GM18517 (cell line): ENCODE data around the gene CYP4F11.
"Not testable (repeated sequence)": the region's sequence is repeated elsewhere in the genome, so short reads cannot be mapped to it uniquely, and the experiment has no call there.

ENCODE experiments used
- ATAC-seq: cut with Tn5 transposase; IDR thresholded peaks from one replicate; pipeline ENCODE4 v1.9.1; 2021; ENCODE audit warnings: mild to moderate bottlenecking, moderate library complexity; ENCODE audit not compliant: unreplicated experiment

The CYP4F11 gene, protein sequence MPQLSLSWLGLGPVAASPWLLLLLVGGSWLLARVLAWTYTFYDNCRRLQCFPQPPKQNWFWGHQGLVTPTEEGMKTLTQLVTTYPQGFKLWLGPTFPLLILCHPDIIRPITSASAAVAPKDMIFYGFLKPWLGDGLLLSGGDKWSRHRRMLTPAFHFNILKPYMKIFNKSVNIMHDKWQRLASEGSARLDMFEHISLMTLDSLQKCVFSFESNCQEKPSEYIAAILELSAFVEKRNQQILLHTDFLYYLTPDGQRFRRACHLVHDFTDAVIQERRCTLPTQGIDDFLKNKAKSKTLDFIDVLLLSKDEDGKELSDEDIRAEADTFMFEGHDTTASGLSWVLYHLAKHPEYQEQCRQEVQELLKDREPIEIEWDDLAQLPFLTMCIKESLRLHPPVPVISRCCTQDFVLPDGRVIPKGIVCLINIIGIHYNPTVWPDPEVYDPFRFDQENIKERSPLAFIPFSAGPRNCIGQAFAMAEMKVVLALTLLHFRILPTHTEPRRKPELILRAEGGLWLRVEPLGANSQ

DNA sequence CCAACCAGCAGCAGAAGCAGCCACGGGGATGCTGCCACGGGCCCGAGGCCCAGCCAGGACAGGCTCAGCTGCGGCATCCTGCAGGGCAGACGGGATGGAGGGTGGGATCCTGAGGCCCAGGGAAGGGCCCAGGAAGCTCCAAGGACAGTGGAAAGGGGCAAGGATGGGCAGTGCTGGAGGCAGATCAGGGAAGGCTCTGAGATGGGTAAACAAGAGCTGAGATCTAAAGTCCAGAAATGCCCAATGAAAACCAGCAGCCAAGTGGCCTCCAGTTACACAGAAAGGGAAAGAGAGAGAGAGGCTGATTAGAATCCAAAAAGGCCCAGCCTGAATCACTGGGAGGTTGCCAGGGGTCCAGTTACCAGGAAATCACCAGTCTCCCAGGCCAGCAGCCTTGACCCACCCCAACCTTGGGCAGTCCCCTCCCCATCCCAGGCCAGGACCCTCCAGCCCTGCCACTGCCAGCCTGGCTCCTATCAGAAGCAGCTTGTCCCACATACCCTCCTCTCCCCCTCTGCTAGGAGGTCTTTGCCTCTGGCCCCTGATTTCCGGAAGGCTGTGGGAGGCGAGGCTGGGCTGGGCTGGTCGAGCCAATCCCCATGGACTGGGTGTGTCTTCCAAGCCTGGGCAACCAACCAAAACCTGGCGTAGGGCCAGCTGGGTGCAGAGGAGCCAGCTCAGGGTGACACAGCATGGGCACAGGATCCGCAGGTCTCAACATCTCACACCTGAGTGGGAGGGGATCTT lies at the start of gene CYP4F11:
TSS of gene CYP4F11 (minus strand) at position 198 of the 747 bp plus-strand sequence. CDS start at position 77, 121 bp downstream.
- no peak for ATAC-seq

DNA sequence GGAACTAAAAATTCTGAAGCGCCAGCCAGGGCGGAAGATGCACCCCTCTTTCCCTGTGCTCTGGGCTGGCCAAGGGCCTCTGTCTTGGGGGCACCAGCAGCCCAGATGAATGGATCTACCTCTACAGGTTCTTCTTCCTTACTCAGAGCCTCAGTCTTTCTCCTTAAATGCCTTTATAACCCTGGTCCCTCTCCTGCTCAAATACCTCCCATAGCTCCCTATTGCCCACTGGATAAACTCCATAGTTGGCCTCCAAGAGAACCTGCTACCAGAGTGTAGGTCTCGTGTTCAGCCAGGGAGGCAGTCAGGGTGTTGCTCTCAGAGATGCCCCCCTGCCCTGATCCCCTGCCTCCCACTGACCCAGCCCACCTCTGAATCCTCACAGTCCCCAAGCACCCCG lies 45.0 kb upstream of the CYP4F11 start:
- no peak for ATAC-seq

DNA sequence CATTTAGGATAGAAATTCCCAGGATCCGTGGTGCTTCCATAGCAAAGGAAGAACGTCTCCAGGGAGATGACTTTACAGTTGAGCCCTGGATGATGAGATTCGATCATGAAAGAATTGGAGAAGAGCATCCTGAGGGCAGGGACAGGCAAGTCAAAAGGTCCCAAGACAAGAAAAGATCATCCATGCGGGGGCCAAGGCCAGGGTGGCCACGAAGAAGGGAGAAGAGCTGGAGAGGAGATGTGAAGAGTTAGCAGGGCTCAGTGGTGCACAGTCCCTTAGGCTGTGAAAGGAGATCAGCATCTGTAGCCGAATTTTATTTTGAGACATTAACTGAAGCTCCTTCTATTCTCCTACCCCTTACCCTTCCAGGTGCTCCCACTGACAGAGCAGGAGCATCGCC lies 43.4 kb upstream of the CYP4F11 start:
- no peak for ATAC-seq

DNA sequence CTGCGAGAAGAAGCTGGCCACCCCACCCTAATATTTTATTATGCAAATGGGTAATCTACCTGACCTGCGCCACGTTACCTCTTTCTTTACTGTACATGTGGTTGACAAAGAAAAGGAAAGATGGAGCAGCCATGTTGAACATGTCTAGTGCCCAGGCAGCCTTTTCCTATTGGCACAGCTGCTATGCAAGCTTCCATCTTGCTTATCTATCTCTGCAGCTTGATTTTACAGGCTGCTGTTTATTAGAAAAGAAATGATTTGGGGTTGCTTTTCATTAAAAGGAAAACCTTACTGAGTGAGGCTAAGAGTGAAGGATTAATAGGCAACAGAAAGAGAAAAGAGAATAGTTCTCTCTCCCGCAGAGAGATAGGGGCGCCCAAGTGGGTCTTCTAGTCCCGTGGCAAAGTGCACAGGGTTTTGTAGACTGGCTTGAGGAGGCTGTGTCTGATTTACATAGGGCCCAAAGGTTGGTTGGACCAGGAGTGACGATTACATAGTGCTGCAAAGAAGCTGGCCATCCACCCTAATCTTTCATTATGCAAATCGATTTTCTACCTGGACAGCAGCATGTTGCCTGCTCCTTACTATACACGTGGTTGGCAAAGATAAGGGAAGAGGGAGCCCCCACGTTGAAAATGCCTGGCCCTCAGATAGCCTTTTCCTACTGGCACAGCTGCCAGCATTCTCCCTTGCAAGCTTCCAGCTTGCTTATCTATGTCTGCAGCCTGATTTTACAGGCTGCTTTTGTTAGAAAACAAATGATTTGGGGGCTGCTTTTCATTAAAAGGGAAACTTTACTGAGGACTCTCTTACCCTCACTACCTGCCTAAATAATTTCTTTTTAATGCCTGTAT lies 42.7 kb upstream of the CYP4F11 start:
- no peak for ATAC-seq

DNA sequence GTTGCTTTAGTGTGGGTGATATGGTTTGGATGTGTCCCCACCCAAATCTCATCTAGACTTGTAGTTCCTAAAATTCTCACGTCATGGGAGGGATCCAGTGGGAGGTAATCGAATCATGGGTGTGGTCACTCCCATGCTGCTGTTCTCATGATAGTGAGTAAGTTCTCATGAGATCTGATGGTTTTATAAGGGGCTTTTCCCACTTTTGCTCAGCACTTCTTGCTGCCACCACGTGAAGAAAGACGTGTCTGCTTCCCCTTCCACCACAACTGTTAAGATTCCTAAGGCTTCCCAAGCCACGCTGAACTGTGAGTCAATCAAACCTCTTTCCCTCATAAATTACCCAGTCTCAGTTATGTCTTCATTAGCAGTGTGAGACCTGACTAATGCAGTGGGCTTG lies 40.5 kb upstream of the CYP4F11 start:
- ATAC-seq: no peak

DNA sequence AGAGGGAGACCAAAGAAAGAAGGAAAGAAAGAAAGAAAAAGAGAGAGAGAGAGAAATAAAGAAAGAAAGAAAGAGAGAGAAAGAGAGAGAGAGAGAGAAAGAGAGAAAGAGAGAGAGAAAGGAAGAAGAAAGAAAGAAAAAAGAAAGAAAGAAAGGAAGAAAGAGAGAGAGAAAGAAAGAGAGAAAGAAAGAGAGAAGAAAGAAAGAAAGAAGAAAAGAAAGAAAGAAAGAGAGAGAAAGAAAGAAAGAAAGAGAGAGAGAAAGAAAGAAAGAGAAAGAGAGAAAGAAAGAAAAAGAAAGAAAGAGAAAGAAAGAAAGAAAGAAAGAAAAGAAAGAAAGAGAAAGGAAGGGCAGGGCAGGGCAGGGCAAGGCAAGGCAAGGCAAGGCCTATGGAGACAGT lies 37.7 kb upstream of the CYP4F11 start:
- not testable (repeated sequence) for ATAC-seq

DNA sequence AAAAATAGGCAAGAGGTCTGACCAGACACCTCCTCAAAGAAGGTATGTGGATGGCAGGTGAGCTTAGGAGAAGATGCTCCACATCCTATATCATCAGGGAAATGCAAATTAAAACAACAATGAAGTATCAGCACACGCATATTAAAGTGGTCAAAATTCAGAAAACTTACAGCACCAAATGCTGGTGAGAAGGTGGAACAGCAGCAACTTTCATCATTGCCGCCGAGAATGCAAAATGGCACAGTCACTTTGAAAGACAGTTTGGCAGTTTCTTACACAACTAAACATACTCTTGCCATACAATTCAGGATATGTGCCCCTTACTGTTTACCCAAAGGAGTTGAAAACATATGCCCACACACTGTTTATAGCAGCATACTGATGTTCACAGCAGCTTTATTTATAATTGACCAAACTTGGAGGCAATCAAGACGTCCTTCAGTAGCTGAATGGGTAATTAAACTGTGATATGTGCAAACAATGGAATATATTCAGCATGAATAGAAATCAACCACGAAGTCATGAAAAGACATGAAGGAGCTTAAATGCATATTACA lies 37.0 kb upstream of the CYP4F11 start:
- ATAC-seq: no peak

DNA sequence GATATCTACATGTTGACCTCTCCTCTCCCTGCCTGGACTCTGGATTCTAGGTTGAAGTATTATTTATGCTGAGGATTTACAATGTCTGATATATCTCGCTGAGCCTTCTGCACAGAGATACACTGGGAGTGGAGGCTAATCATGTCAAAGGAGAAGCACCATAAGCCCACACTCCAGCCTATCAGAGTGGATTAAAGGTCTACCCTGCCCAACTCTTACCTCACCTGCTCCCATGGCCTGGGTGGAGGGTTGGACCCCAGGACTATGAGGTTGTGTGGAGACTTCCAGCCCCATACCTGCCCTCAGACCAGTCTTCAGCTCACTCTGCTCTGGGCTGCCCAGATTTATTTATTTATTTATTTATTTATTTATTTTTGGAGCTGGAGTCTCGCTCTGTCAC lies 29.9 kb upstream of the CYP4F11 start:
- no peak for ATAC-seq

DNA sequence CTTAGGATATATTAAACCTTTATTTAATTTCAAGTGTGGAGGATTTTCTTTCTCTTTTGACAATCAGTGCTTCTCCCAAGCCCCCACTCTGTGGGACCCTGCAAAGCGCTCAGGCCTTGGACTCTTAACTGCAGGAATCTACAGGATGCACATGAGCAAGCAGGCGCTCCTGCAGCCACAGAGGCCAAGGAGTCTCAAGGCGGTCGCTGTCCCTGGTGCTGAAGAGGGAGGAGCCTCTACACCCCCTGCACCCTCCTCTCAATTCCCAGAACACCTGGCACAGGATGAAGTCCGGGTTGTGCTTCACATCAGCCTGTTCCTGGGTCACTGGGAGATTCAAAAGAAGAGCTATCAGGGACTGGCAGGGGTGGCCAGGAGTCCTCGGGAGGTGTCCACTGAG lies 28.0 kb upstream of the CYP4F11 start:
- no peak for ATAC-seq

DNA sequence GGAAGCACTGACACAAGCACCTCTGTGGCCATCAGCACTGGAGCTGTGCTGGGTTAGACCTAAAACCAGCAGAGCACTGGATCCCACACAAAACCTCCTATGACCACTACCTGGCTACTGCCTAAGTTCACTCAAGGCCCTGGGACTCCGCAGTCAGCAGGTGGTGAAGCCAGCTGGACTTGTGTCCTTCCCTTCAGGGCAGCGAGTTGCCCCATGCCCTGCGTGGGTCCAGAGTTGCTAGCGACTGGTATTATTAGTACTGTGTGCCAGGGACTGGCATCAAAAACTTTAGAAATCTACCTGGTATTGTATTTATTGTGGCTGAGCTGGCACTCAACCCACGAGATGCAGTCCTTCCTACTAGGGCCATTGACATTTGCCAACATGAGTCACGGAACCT lies 20.5 kb upstream of the CYP4F11 start:
- no peak for ATAC-seq

DNA sequence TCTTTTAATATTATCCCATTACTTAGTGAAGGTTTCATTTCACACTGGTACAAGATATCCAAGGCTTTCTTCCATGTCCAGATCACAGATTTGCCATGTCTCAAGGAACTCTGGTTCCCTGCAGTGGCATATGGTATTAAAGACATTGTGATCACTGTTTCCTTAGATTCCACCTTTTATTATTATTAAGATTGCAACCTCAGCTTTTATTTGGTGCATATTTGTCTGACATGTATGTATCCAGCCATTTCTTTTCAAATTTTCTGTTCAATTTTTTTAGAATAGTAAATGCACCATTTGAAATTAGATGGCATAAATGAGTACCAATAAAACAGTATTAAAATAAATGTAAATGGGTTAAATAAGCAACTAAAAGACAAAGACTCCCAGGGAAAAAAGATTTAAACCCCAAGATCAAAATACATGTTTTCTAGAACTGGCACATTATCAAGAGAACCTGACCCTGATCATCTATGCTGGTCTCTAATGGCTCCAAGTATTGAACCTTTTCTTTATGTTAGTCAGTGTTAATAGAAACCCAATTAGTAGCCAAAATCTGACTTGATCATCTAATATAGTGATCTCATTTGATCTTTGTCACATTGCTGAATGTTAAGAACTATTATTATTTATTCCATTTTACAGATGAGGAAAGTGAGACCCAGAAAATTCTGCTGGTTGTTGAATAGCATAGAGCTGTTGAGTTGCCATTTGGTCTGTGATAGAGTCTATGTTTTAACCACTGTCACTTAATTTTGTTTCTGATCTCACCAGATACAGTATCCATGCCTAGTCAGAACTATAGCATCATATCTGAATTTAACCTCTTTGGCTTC lies 14.1 kb upstream of the CYP4F11 start, which contains the start of gene OR10H4:
TSS of gene OR10H4 (plus strand) at position 786 of the 836 bp plus-strand sequence. CDS start at position 786, 0 bp downstream.
- no peak for ATAC-seq

DNA sequence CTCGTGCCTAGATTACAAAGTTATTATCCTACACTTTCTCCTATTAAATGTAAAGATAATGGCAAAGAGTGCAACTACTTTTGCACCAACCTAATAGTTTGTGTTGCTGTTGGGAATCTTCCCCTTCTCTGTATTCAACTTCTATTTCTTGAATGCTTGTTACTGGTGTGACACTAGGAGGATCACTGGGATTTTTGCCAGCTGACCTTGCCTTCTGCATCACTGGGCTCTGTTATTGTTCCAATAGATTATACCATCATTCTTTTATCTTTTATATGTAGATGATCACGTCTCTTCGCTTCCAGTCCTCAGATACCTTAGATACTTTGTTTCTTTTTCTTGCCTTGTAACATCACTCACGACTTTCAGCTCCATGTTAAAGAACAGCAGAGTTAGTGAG lies 11.0 kb upstream of the CYP4F11 start:
- no peak for ATAC-seq

DNA sequence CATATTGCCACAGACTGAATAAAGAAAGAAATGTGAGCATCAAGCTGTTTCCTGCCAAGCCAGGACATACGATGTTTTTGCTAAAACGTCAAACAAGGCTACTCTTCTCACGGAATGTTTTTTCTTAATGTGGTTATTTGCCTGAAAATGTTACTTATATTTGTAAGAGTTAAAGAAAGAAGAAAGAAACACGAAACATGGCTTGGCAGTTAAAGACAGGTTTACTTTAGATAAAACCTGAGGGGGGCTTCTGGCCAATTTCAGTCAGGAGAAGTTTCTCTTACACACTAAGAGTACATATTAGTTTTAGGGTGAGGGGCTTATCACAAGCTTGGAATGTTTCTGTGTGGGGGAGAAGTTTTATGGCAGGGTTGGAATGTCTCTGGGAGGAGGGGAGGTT lies 10.1 kb upstream of the CYP4F11 start:
- no peak for ATAC-seq

DNA sequence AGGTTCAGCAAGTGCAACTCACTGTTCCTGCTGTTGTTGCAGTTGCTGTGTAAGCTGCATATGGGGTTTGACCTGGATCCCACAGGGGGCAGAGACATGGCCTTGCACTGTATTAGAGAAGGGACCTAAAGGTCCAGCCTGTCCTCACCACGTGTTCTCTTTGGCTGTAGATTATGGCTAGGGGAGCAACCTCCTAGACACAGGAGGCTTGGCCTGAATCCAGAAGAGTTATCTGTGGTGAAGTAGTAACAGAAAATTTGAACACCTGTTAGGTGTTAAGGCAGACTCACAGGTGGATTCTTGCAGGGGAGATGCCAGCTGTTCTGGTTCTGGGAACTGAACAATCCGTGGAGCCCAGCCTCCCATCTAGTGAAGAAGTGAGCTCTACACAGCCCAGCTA lies 3.4 kb upstream of the CYP4F11 start:
- ATAC-seq: no peak

DNA sequence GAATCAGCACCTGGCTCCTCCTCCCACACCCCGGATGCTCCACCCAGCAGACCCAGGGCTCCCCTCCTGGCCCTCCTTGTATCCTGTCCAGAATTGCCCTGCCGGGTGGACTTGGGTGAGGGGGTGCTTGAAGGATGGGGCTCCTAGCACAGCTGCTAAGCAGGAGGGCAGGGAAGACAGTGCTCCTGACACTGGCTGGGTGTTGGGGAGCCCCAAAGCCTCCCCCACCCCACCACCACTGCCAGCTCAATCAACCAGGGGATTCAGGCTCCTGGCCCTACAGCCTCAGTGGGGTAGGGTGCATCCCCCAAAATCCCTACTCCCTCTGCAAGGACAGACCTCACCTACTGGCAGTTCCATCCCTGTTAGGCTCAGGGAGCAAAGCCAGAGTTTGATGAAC lies 2.6 kb upstream of the CYP4F11 start:
- no peak for ATAC-seq

DNA sequence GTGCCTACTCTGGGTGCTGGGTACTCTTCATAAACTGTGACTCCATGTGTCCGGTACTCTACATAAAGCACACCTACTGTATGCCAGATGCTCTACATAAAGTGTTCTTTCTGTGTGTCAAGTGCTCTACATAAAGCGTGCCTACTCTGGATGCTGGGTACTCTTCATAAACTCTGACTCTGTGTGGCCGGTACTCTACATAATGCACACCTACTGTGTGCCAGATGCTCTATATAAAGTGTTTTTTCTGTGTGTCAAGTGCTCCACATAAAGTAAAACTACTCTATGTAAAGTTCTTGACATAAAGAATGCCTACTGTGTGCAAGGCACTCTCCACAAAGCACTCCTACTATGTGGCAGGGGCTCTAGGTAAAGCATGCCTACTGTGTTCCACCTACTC lies 1.8 kb upstream of the CYP4F11 start:
- ATAC-seq: no peak

DNA sequence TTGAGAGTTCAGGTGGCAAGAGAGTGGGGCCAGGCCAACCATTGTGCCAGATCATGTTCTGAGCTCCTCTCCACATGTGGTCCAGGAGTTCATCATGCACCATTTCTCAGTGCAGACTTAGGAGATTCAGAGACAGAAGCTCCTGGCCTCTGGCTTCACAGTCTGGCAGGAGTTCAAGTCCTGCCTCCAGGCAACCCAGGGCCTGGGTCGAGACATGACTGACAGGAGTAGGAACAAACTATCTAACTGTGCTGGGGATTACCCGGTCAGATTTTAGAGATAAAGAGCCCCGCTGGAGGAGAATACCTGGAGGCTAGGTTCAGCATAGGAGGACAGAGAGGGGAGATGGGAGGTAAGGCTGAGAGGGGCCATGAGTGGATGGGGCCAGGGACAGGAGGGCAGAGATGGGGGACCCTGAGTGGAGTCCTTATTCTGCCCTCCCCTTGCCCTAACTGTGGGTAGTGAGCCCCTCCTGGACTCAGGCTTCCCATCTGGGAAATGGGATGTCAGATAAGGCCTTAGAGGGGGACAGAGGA lies 906 bp upstream of the CYP4F11 start:
- ATAC-seq: no peak

DNA sequence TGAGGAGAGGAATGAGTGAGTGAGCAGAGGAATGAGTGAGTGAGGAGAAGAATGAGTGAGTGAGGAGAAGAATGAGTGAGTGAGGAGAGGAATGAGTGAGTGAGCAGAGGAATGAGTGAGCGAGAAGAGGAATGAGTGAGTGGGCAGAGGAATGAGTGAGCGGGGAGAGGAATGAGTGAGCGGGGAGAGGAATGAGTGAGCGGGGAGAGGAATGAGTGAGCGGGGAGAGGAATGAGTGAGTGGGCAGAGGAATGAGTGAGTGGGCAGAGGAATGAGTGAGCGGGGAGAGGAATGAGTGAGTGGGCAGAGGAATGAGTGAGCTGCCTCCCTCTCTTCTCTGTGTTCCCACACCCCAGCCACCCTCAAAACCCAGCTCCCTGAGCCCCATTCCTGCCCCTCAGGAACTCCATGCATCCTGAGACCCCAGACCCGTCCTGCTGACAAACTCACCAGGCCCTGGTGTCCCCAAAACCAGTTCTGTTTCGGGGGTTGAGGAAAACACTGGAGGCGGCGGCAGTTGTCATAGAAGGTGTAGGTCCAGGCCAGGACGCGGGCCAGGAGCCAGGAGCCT lies 483 bp downstream of the CYP4F11 start:
- not testable (repeated sequence) for ATAC-seq

DNA sequence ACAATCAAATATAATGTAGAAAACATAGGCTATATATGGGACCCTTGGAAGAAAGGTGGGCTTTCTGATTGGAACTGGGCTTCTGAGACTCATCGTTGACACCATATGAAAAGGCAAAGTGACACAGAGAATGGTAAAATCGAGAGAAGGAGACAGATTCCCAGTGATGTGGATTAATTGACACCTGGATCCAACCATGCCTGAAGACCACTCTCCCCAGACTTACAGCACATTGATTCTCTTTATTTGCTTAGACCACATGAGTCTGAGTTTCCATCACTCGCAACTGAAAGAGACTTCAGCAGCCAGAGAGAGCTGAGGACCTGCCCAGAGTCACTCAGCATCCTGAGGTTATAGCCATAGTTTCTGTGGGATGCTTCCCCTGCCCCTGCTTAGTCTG lies 6.0 kb downstream of the CYP4F11 start:
- no peak for ATAC-seq
